NT2/D1 (cell line): Measurements from ENCODE around the gene UTP14C.

Experiments used
- SUZ12 ChIP-seq: IDR thresholded peaks from 2 replicates; pipeline ENCODE4 v1.6.1; 2011; ENCODE audit not compliant: insufficient read length, insufficient read depth; ENCODE audit errors: extremely low read depth
- YY1 ChIP-seq: IDR thresholded peaks from 2 replicates; pipeline ENCODE4 v1.6.1; 2011; ENCODE audit not compliant: insufficient read length, insufficient read depth

GRCh38 chr13:52047463-52047862 is 23.0 kb downstream of the UTP14C start:
- no peak for TF ChIP-seq YY1
- TF ChIP-seq SUZ12: no peak
